GM21717 (cell line): Measurements from ENCODE around the gene ARHGAP20.
"Not testable (repeated sequence)": the region's sequence is repeated elsewhere in the genome, so short reads cannot be mapped to it uniquely, and the experiment has no call there.

Experiments
- ATAC-seq: cut with Tn5 transposase; IDR thresholded peaks from one replicate; pipeline ENCODE4 v1.9.1; 2021; ENCODE audit warnings: mild to moderate bottlenecking, moderate library complexity; ENCODE audit not compliant: unreplicated experiment

ARHGAP20 gene

GRCh38 chr11:110716361-110716760 is 4.1 kb upstream of the ARHGAP20 start:
- no peak for ATAC-seq

- ATAC-seq: no peak
These were observed 3.3 kb upstream of the ARHGAP20 start for GRCh38 chr11:110715541-110715940.

GRCh38 chr11:110713449-110713776 is 1.2 kb upstream of the ARHGAP20 start:
- no peak for ATAC-seq

GRCh38 chr11:110712659-110713448 is 617 bp upstream of the ARHGAP20 start:
- peak; percentile 32 for ATAC-seq

- ATAC-seq: no peak
These were observed 825 bp downstream of the ARHGAP20 start for GRCh38 chr11:110711448-110711775.

GRCh38 chr11:110710628-110711381 is 1.4 kb downstream of the ARHGAP20 start:
- no peak for ATAC-seq

- ATAC-seq: no peak
These were observed 7.9 kb downstream of the ARHGAP20 start for GRCh38 chr11:110704210-110704864.

- ATAC-seq: no peak
These were observed 20.3 kb downstream of the ARHGAP20 start for GRCh38 chr11:110691926-110692325.

- ATAC-seq: no peak
These were observed 22.9 kb downstream of the ARHGAP20 start for GRCh38 chr11:110689306-110689705.

GRCh38 chr11:110679323-110679975 is 32.8 kb downstream of the ARHGAP20 start:
- no peak for ATAC-seq

- ATAC-seq: no peak
These were observed 36.7 kb downstream of the ARHGAP20 start for GRCh38 chr11:110675548-110675947.

- ATAC-seq: no peak
These were observed 46.4 kb downstream of the ARHGAP20 start for GRCh38 chr11:110665689-110666465.

- ATAC-seq: no peak
These were observed 56.3 kb downstream of the ARHGAP20 start for GRCh38 chr11:110655967-110656366.

- ATAC-seq: no peak
These were observed 57.8 kb downstream of the ARHGAP20 start for GRCh38 chr11:110654456-110654855.

GRCh38 chr11:110645253-110645652 is 67.0 kb downstream of the ARHGAP20 start:
- no peak for ATAC-seq

GRCh38 chr11:110634370-110634769 is 77.9 kb downstream of the ARHGAP20 start:
- ATAC-seq: no peak

GRCh38 chr11:110631551-110631950 is 80.7 kb downstream of the ARHGAP20 start:
- ATAC-seq: no peak

GRCh38 chr11:110629594-110629993 is 82.6 kb downstream of the ARHGAP20 start:
- ATAC-seq: no peak

- ATAC-seq: no peak
These were observed 90.4 kb downstream of the ARHGAP20 start for GRCh38 chr11:110621826-110622225.

GRCh38 chr11:110619366-110619765 is 92.9 kb downstream of the ARHGAP20 start:
- not testable (repeated sequence) for ATAC-seq

- no peak for ATAC-seq
These were observed 98.2 kb downstream of the ARHGAP20 start for GRCh38 chr11:110614031-110614430.
